ENCODE results near the gene CHST6.
"Not testable (repeated sequence)": the region's sequence is repeated elsewhere in the genome, so short reads cannot be mapped to it uniquely, and the experiment has no call there.

The CHST6 gene

GRCh38 chr16:75461575-75461974, 33.7 kb downstream of the CHST6 start:
- DNase-seq (ENCODE audit: low read depth) = no peak
- no peak for TF ChIP-seq CTCF (conservative IDR thresholded peaks at IDR 0.05; ENCODE audit: low read depth, low read length)
- H3K4me3 ChIP-seq (ENCODE audit: low read length) = no peak overlapping the region

GRCh38 chr16:75460446-75460845, 34.8 kb downstream of the CHST6 start:
- TF ChIP-seq CTCF (conservative IDR thresholded peaks at IDR 0.05; ENCODE audit: low read depth, low read length) = no peak
- H3K4me3 ChIP-seq (ENCODE audit: low read length) = no peak overlapping the region
- no peak for DNase-seq (ENCODE audit: low read depth)

DNA sequence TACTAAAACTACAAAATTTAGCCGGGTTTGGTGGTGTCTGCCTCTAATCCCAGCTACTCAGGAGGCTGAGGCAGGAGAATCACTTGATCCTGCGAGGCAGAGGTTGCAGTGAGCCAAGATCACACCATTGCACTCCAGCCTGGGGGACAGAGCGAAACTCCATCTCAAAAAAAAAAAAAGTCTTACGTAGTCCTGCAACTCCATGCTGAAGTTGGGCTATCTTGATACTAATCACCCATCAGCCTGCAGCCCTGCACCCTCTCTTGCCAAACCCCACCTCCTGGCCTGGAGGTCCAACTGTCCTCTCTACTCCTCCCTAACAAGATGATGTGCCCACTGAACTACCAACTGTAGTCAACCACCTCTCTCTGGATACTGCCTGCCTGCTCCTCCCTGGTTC, 35.5 kb downstream of the CHST6 start:
- H3K4me3 ChIP-seq (ENCODE audit: low read length) = no peak overlapping the region
- no peak for DNase-seq (ENCODE audit: low read depth)
- TF ChIP-seq CTCF (conservative IDR thresholded peaks at IDR 0.05; ENCODE audit: low read depth, low read length) = no peak

DNA sequence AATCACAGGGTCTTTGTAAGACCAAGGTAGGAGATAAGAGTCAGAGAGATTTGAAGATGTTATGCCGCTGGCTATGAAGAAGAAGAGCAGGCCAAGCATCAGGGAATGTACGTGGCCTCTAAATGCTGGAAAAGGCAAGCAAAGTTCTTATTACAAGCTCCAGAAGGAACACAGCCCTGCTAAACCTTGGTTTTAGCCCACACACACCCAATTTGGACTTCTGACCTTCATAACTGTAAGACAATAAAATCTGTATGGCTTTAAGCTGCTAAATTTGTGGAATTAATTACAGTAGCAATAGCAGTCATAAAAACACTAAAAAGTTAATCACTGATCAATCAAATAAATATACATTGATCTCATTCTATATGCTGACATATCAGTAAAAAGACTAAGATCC, 36.8 kb downstream of the CHST6 start:
- TF ChIP-seq CTCF (conservative IDR thresholded peaks at IDR 0.05; ENCODE audit: low read depth, low read length) = no peak
- H3K4me3 ChIP-seq (ENCODE audit: low read length) = no peak overlapping the region
- no peak for DNase-seq (ENCODE audit: low read depth)

DNA sequence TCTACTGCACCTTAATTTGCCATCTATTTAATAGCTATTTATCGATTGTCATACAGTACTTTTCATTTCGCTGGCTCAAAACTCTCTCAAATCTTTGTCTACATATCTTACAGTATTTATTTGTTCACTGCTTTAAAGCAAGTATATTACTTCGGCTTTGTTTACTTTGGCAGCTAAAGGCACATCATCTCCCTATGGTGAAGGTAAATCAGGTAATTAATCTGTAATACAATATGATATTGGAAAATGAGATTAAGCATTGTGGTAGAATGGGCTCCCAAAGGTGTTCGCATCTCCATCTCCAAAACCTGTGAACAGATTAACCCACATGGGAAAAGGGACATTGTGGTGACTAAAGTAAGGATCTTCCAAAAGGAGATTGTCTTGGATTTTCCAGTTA, 37.2 kb downstream of the CHST6 start:
- no peak for DNase-seq (ENCODE audit: low read depth)
- no peak for TF ChIP-seq CTCF (conservative IDR thresholded peaks at IDR 0.05; ENCODE audit: low read depth, low read length)
- no peak overlapping the region for H3K4me3 ChIP-seq (ENCODE audit: low read length)

GRCh38 chr16:75457485-75458021, 37.7 kb downstream of the CHST6 start:
- no peak for DNase-seq (ENCODE audit: low read depth)
- TF ChIP-seq CTCF (conservative IDR thresholded peaks at IDR 0.05; ENCODE audit: low read depth, low read length) = no peak
- no peak overlapping the region for H3K4me3 ChIP-seq (ENCODE audit: low read length)

GRCh38 chr16:75456971-75457370, 38.3 kb downstream of the CHST6 start:
- no peak for TF ChIP-seq CTCF (conservative IDR thresholded peaks at IDR 0.05; ENCODE audit: low read depth, low read length)
- H3K4me3 ChIP-seq (ENCODE audit: low read length) = no peak overlapping the region

GRCh38 chr16:75456486-75456885, 38.8 kb downstream of the CHST6 start:
- not testable (repeated sequence) for DNase-seq (ENCODE audit: low read depth); H3K4me3 ChIP-seq (ENCODE audit: low read length)

More at GRCh38 chr16:75456971-75457370, 38.3 kb downstream of the CHST6 start:
- DNase-seq (ENCODE audit: low read depth) = no peak

All from retinal pigment epithelial cell (primary cell).